GM12878 (cell line): ENCODE measurements around the gene TNNT3. TPM values are rescaled to one million over a fixed set of nuclear protein-coding genes. Genes with fewer than 3 reads are reported as not detected.

Experiments
- ATAC-seq: fragments of 200-7000 bp; cut with Tn5 transposase; 3 replicates; pipeline ENCODE4 v1.9.1; 2020; ENCODE audit warnings: mild to moderate bottlenecking, moderate library complexity
- BruUV-seq: library from RNA; stranded (reverse); fragments of 400-500 nt; replicated peaks from 2 replicates; lab custom pipeline; 2021; lab: Mats Ljungman, UMichigan
- CTCF ChIA-PET: fragments of 300-600 bp; sonication (Branson Sonifier 250); formaldehyde crosslinking; extraction: SDS; loops from one replicate; lab custom pipeline; 2021; ENCODE audit warnings: inconsistent platforms; lab: Yijun Ruan, JAX
- POLR2A ChIA-PET: fragments of 350-600 bp; formaldehyde crosslinking; extraction: SDS; loops from one replicate; lab custom pipeline; 2021; ENCODE audit warnings: inconsistent platforms; lab: Charles Lee
- RAD21 ChIA-PET: fragments of 300-600 bp; sonication (Branson Sonifier 250); formaldehyde crosslinking; loops from one replicate; lab custom pipeline; 2023; ENCODE audit warnings: antibody characterized with exemption; ENCODE audit not compliant: unreplicated experiment; lab: Charles Lee
- SMC1A ChIA-PET: fragments of 300-600 bp; sonication (Branson Sonifier 250); formaldehyde crosslinking; loops from one replicate; lab custom pipeline; 2023; ENCODE audit not compliant: unreplicated experiment, uncharacterized antibody; lab: Charles Lee
- DNase-seq: peaks from one replicate; pipeline ENCODE4 v3.0.0-alpha.2; 2011; ENCODE audit warnings: low read depth, low spot score
- FAIRE-seq: peaks from 3 replicates; lab custom pipeline; 2011; peaks lifted over from hg19 to GRCh38; lab: Jason Lieb, UNC
- H2AFZ ChIP-seq: 2 replicates; pipeline ENCODE4 v1.6.0; 2011; ENCODE audit warnings: low read depth, low read length, control low read depth; ENCODE audit not compliant: control insufficient read depth
- H3K27ac ChIP-seq: 2 replicates; pipeline ENCODE4 v1.5.1; 2011; ENCODE audit warnings: control low read depth; ENCODE audit not compliant: control insufficient read depth, insufficient read depth
- H3K27me3 ChIP-seq, 2 experiments: replicated peaks in 1 of 2; 2 replicates each; pipeline versions ENCODE4 v1.6.0 to v1.6.1; 2011; ENCODE audit warnings: low read length in 1 of 2; ENCODE audit not compliant: control insufficient read depth in 2 of 2, insufficient read depth in 2 of 2
- H3K36me3 ChIP-seq, 2 experiments: 2 replicates each; pipeline ENCODE4 v1.5.1; 2011; ENCODE audit warnings: low read length in 1 of 2; ENCODE audit not compliant: control insufficient read depth in 2 of 2, insufficient read depth in 2 of 2
- H3K4me1 ChIP-seq: 2 replicates; pipeline ENCODE4 v1.6.1; 2011; ENCODE audit warnings: mild to moderate bottlenecking, low read length, moderate library complexity, mixed read lengths; ENCODE audit not compliant: control insufficient read depth, insufficient read depth
- H3K4me2 ChIP-seq: 2 replicates; pipeline ENCODE4 v1.6.0; 2011; ENCODE audit warnings: control low read depth; ENCODE audit not compliant: control insufficient read depth, insufficient read depth
- H3K4me3 ChIP-seq: fragments of 200-600 bp; sonication (generic); 2 replicates; pipeline ENCODE4 v1.5.1; 2016
- H3K79me2 ChIP-seq: 2 replicates; pipeline ENCODE4 v1.6.0; 2011; ENCODE audit warnings: low read length; ENCODE audit not compliant: control insufficient read depth, insufficient read depth
- H3K9ac ChIP-seq: 2 replicates; pipeline ENCODE4 v1.8.0; 2011; ENCODE audit warnings: low read length, control low read depth, mixed read lengths; ENCODE audit not compliant: control insufficient read depth, insufficient read depth
- H3K9me3 ChIP-seq: replicated peaks from 3 replicates; pipeline ENCODE4 v1.5.1; 2011; ENCODE audit warnings: mild to moderate bottlenecking, low read length; ENCODE audit not compliant: control insufficient read depth, insufficient read depth
- H4K20me1 ChIP-seq: 2 replicates; pipeline ENCODE4 v1.6.0; 2011; ENCODE audit not compliant: control insufficient read depth, insufficient read depth
- ATF7 ChIP-seq: fragments of 450-650 bp; IDR thresholded peaks from 2 replicates; pipeline ENCODE4 v1.6.1; 2016; ENCODE audit warnings: low read depth, mild to moderate bottlenecking
- BHLHE40 ChIP-seq, 2 experiments: fragments of 450-650 bp in 1 of 2; IDR thresholded peaks; 2 replicates each; pipeline ENCODE4 v1.6.1; 2011 to 2017; ENCODE audit warnings: low read depth in 2 of 2, borderline replicate concordance in 1 of 2, improper control_type of control experiment in 1 of 2, low read length in 1 of 2, mild to moderate bottlenecking in 1 of 2
- CBX5 ChIP-seq: sonication (generic); IDR thresholded peaks from 2 replicates; pipeline ENCODE4 v1.6.1; 2016; ENCODE audit warnings: low read depth, moderate library complexity, mild to moderate bottlenecking, inconsistent platforms
- CEBPB ChIP-seq, 2 experiments: fragments of 150-350 bp in 1 of 2; IDR thresholded peaks; 2 replicates each; pipeline ENCODE4 v1.6.1; 2012 to 2014; ENCODE audit warnings: low read depth in 2 of 2, low read length in 2 of 2, borderline replicate concordance in 1 of 2, inconsistent platforms in 1 of 2
- E2F8 ChIP-seq: fragments of 450-650 bp; IDR thresholded peaks from 2 replicates; pipeline ENCODE4 v1.6.1; 2018; ENCODE audit warnings: mild to moderate bottlenecking, low read depth, moderate library complexity; ENCODE audit not compliant: partially characterized antibody
- EZH2 ChIP-seq: IDR thresholded peaks from 2 replicates; pipeline ENCODE4 v1.6.1; 2012; ENCODE audit warnings: low read depth, mild to moderate bottlenecking, control low read depth, inconsistent platforms, low read length, borderline replicate concordance; ENCODE audit not compliant: control insufficient read depth
- FOXM1 ChIP-seq: IDR thresholded peaks from 2 replicates; pipeline ENCODE4 v1.6.1; 2012; ENCODE audit warnings: low read depth, mild to moderate bottlenecking, inconsistent platforms, low read length, moderate library complexity
- GABPA ChIP-seq: IDR thresholded peaks from 2 replicates; pipeline ENCODE4 v1.6.1; 2014; ENCODE audit warnings: antibody characterized with exemption, low read depth, mild to moderate bottlenecking, inconsistent platforms
- LARP7 ChIP-seq: fragments of 450-650 bp; IDR thresholded peaks from 2 replicates; pipeline ENCODE4 v1.6.1; 2017; ENCODE audit warnings: mild to moderate bottlenecking
- NFXL1 ChIP-seq: fragments of 450-650 bp; IDR thresholded peaks from 2 replicates; pipeline ENCODE4 v1.6.1; 2017; ENCODE audit warnings: antibody characterized with exemption, mild to moderate bottlenecking, borderline replicate concordance
- NFYA ChIP-seq: IDR thresholded peaks from 2 replicates; pipeline ENCODE4 v1.6.1; 2011; ENCODE audit warnings: low read depth, mild to moderate bottlenecking, low read length, improper control_type of control experiment, borderline replicate concordance
- RAD51 ChIP-seq: fragments of 450-650 bp; IDR thresholded peaks from 2 replicates; pipeline ENCODE4 v1.6.1; 2016; ENCODE audit warnings: moderate library complexity, mild to moderate bottlenecking, inconsistent platforms
- RB1 ChIP-seq: fragments of 450-650 bp; formaldehyde crosslinking; IDR thresholded peaks from 2 replicates; pipeline ENCODE4 v1.6.1; 2017; ENCODE audit warnings: mild to moderate bottlenecking, borderline replicate concordance
- SIN3A ChIP-seq: IDR thresholded peaks from 2 replicates; pipeline ENCODE4 v1.6.1; 2012; ENCODE audit warnings: low read depth, low read length, improper control_type of control experiment
- SKIL ChIP-seq: fragments of 450-650 bp; IDR thresholded peaks from 2 replicates; pipeline ENCODE4 v1.6.1; 2017; ENCODE audit warnings: mild to moderate bottlenecking, low read depth, inconsistent platforms; ENCODE audit not compliant: poor library complexity, severe bottlenecking
- SMC3 ChIP-seq: IDR thresholded peaks from 2 replicates; pipeline ENCODE4 v1.6.1; 2011; ENCODE audit warnings: low read length, improper control_type of control experiment, borderline replicate concordance
- SP1 ChIP-seq: IDR thresholded peaks from one replicate; pipeline ENCODE4 v1.6.1; 2011; ENCODE audit warnings: low read depth, low read length
- STAT3 ChIP-seq: IDR thresholded peaks from 2 replicates; pipeline ENCODE4 v1.6.1; 2011; ENCODE audit warnings: low read depth, low read length, improper control_type of control experiment
- WGBS: methylation state at CpG from one replicate; pipeline ENCODE4 v1.1.6; 2016; ENCODE audit warnings: low lambda C conversion rate; ENCODE audit not compliant: insufficient replicate concordance, insufficient coverage; ENCODE audit errors: missing lambda C conversion rate; 5-methylcytosine and 5-hydroxymethylcytosine counted together
- in situ Hi-C: fragments of 300-500 bp; cut with MboI; formaldehyde crosslinking; loops from 9 replicates; pipeline ENCODE4 v1.14.3; 2018; ENCODE audit warnings: mixed read lengths
- intact Hi-C: fragments of 100-400 bp; cut with micrococcal nuclease; formaldehyde crosslinking; loops from one replicate; pipeline ENCODE4 v1.14.2; 2022; ENCODE audit not compliant: unreplicated experiment
- polyA plus RNA-seq, 11 experiments: library from polyadenylated mRNA; depleted of rRNA in 4 of 11; unstranded in 6 of 11; stranded (reverse) in 5 of 11; fragments of >200 nt; fragmentation: Nextera tagmentation in 4 of 11; fragmentation: Illumina TruSeq in 1 of 11; extraction: Ambion mirVana in 4 of 11; extraction: Trizol in 1 of 11; gene quantifications; 1 replicate in 1 of 11; 2 replicates in 10 of 11; pipeline versions ENCODE4 v1.2.1 to v1.2.3, GENCODE V29; 2011 to 2016; ENCODE audit warnings: inconsistent platforms in 2 of 11, missing spikeins in 2 of 11, low read depth in 1 of 11
- total RNA-seq, 4 experiments: library from RNA; depleted of rRNA in 3 of 4; stranded (reverse); fragments of >200 nt in 3 of 4; fragmentation: Illumina TruSeq in 1 of 4; extraction: Trizol in 1 of 4; gene quantifications; 2 replicates each; pipeline versions ENCODE4 v1.2.1 to v1.2.3, GENCODE V29; 2013 to 2021

The TNNT3 gene
- total and polyA plus RNA-seq, 10 of the 15 experiments (the other 5 are each of a cell fraction or from before 2014, with no cell fraction given) = 0.40 to 0.50 TPM; not detected in 8

- TF ChIP-seq E2F8 = no peak
- TF ChIP-seq BHLHE40 (IDR thresholded peaks at IDR 0.05; ENCODE audit: borderline replicate concordance in 1 of 2, low read depth in 2 of 2, low read length in 1 of 2) = no peak
- TF ChIP-seq FOXM1 = no peak
- TF ChIP-seq NFXL1 = no peak
Measured at GRCh38 chr11:1958367-1958766, 38.9 kb downstream of the TNNT3 start (continued).

GRCh38 chr11:1959786-1960185 is 40.3 kb downstream of the TNNT3 start:
- Histone ChIP-seq H3K4me2 (no peak overlapping the region), H3K4me1 (no peaks in the 10 kb centered on the region), H3K9me3 (no peaks in the 10 kb centered on the region), H3K9ac (no peak overlapping the region), H3K27ac (no peak overlapping the region), H3K4me3 (no peak overlapping the region), H3K79me2 (no peaks in the 10 kb centered on the region), H2AFZ (no peak overlapping the region), H3K27me3 (no peaks in the 10 kb centered on the region), H3K36me3 (no peaks in the 10 kb centered on the region), H4K20me1 (no peaks in the 10 kb centered on the region)
- no TSS peak for BruUV-seq
- 70% methylated on average over 2 of the region's 17 CpGs for WGBS
- no peak for ATAC-seq
- TF ChIP-seq STAT3 (no peak), ATF7 (no peak), SIN3A (no peak), LARP7 (no peak), SMC3 (no peak), CEBPB (IDR thresholded peaks at IDR 0.05; ENCODE audit: borderline replicate concordance in 1 of 2, low read depth in 2 of 2, low read length in 2 of 2) (no peak), RAD51 (no peak), SP1 (no peak), NFYA (no peak), RB1 (no peak), SKIL (no peak), EZH2 (no peak), CBX5 (no peak), GABPA (no peak)
- SMC1A ChIA-PET = no interaction called here
- DNase-seq = no peak
- RAD21 ChIA-PET = no interaction called here
- no peak for FAIRE-seq
- POLR2A ChIA-PET = no interaction called here
- CTCF ChIA-PET = no interaction called here
- in situ Hi-C loops (no loop called here), intact Hi-C loops (no loop called here)
